ENCODE results near the gene SRD5A3. TPM values are rescaled to one million over a fixed set of nuclear protein-coding genes. Genes with fewer than 3 reads are reported as not detected.
A peak's percentile ranks its signal among the peaks of the same experiment; 100 is the strongest.

The SRD5A3 gene
- total and polyA plus RNA-seq, 9 of the 15 experiments (the other 6 are each of a cell fraction or from before 2014, with no cell fraction given): 2.5 to 37.0 (median 13.3) TPM

DNA sequence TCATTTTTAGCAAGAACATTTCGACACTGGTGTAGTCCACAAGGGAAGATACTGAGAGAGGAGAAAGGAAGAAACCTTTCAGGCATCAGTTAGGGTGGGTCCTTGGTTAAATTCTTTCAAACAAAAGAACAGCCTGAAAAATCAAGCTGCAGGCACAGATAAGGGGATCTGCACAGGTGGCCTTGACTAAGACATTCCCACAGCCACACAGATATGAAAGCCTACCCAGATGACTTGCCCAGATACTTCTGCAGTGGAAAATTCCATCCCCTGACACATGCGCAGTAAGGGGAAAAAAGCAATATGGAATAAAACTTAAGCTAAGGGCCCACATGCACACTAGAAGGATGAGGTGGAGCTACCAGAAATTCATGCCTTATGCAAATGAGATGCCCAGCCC is 40.8 kb downstream of the SRD5A3 start (continued):
- TF ChIP-seq KHSRP (IDR thresholded peaks at IDR 0.05) (peak; percentile 64), ETS1 (conservative IDR thresholded peaks at IDR 0.05; ENCODE audit: control insufficient read depth, low read depth, low read length) (no peak), RB1 (IDR thresholded peaks at IDR 0.05; ENCODE audit: low read depth) (no peak), ZBTB7A (IDR thresholded peaks at IDR 0.05; ENCODE audit: borderline replicate concordance, control insufficient read depth, low read depth, low read length) (no peak), DMBX1 (CRISPR knock-in tag; IDR thresholded peaks at IDR 0.05; ENCODE audit: borderline replicate concordance) (peak; percentile 95), ZNF133 (CRISPR knock-in tag; IDR thresholded peaks at IDR 0.05) (no peak)
- TF ChIP-seq, protein P1, sequence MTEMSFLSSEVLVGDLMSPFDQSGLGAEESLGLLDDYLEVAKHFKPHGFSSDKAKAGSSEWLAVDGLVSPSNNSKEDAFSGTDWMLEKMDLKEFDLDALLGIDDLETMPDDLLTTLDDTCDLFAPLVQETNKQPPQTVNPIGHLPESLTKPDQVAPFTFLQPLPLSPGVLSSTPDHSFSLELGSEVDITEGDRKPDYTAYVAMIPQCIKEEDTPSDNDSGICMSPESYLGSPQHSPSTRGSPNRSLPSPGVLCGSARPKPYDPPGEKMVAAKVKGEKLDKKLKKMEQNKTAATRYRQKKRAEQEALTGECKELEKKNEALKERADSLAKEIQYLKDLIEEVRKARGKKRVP (CRISPR knock-in tag; IDR thresholded peaks at IDR 0.05): 0 out of 2 replicates have a peak, but pooled peaks have one; percentile 51

DNA sequence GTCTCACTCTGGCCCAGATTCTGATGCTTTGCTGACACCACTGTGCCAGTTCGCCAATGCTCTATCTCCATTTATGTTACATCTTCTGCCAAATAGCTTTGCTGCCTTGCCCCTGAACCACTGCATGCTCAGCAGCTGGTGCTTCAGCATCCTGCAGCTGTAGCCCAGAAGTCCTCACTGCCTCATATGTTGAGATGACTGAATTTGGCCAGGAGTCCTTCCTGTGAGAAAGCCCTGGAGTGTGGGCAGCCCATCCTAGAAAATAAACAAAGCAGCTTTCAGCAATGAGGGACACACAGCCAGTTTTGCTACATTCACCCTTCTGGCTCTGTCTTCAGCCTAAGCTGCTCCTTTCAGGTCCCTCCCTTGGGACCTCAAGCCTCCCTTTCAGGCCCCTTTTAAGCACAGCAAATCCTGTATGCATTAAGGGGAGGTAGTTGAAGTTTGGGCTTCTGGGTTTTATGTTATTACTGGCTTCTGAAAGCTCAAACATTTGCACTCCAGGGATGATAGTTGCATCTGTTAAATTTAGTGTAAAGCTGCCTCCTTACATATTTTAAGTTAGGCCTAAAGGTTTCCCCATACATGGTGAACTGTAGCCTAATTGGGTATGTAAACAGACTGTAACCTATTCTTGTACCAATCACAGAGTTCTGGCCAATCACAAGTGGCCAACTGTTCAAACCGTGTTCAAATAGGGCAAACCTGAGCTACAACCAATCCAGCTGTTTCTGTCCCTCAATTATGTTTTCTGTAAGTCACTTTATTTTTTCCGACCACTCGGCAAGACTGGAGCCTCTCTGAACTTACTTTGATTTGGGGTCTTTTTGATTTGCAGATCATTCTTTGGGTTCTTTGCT is 47.6 kb downstream of the SRD5A3 start:
- FAIRE-seq (no peak), DNase-seq (ENCODE audit: extremely low read depth in 1 of 4, low spot score in 3 of 4) (no peak), ATAC-seq (no peak)
- Histone ChIP-seq H2AFZ (ENCODE audit: low read depth, low read length) (peak overlapping the region; percentile 67), H4K20me1 (replicated peaks; ENCODE audit: control insufficient read depth, insufficient read depth, low read length) (peaks cover 20% of the 10 kb centered on the region), H3K27me3 (ENCODE audit: control insufficient read depth in 2 of 2, insufficient read depth in 2 of 2, low read length in 2 of 2) (no peaks in the 10 kb centered on the region), H3K27ac (ENCODE audit: extremely low read depth, low read depth, low read length) (peak overlapping the region; percentile 52; the same call in 2 of the 3 replicates), H3K4me1 (replicated peaks in 1 of 2; ENCODE audit: control insufficient read depth in 2 of 2, insufficient read depth in 2 of 2, low read length in 2 of 2) (peaks cover 16 to 31% of the 10 kb centered on the region in 2 experiments; a peak in 4 of 5 replicates), H3K9me1 (ENCODE audit: control insufficient read depth, insufficient read depth, low read length) (peaks cover 3% of the 10 kb centered on the region), H3K4me3 (no peak overlapping the region), H3K36me3 (ENCODE audit: control insufficient read depth, insufficient read depth, low read length) (peaks cover 18% of the 10 kb centered on the region), H3K4me2 (ENCODE audit: insufficient read depth, low read length) (no peak overlapping the region), H3K79me2 (ENCODE audit: control insufficient read depth, insufficient read depth, low read length) (peaks cover 39% of the 10 kb centered on the region), H3K9ac (ENCODE audit: insufficient read depth in 1 of 2, low read depth in 2 of 2, low read length in 2 of 2) (peak overlapping the region; percentile 3 to 24; a peak in 2 of 4 replicates), H3K9me3 (replicated peaks; ENCODE audit: control insufficient read depth, insufficient read depth, low read depth, low read length) (no peaks in the 10 kb centered on the region)
- in situ Hi-C loops (cut with MboI) (no loop called here), intact Hi-C loops (cut with micrococcal nuclease) (no loop called here)
- ChIA-PET CTCF (ENCODE audit: low intra/inter-chr PET ratio) (no interaction called here), POLR2A (interaction anchor here (0.8 to 3.4 kb wide), 3 partner anchors 7 to 52 kb away, joined by 3 to 23 read pairs (median 4); no protein-coding TSS in a partner anchor)
- no TSS peak for BruUV-seq (replicated peaks)
- 61% methylated on average over 4 of the region's 4 CpGs for WGBS (ENCODE audit: insufficient coverage, low coverage, missing lambda C conversion rate)
- no peak for TF ChIP-seq SREBF1 (IDR thresholded peaks at IDR 0.05; ENCODE audit: borderline replicate concordance, low read depth, low read length)
- no peak for TF ChIP-seq SIRT6 (IDR thresholded peaks at IDR 0.05; ENCODE audit: low read depth, low read length)
- TF ChIP-seq ZEB2 (IDR thresholded peaks at IDR 0.05): no peak
- TF ChIP-seq, protein P2, sequence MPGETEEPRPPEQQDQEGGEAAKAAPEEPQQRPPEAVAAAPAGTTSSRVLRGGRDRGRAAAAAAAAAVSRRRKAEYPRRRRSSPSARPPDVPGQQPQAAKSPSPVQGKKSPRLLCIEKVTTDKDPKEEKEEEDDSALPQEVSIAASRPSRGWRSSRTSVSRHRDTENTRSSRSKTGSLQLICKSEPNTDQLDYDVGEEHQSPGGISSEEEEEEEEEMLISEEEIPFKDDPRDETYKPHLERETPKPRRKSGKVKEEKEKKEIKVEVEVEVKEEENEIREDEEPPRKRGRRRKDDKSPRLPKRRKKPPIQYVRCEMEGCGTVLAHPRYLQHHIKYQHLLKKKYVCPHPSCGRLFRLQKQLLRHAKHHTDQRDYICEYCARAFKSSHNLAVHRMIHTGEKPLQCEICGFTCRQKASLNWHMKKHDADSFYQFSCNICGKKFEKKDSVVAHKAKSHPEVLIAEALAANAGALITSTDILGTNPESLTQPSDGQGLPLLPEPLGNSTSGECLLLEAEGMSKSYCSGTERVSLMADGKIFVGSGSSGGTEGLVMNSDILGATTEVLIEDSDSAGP (CRISPR knock-in tag; IDR thresholded peaks at IDR 0.05): no peak
- no peak for TF ChIP-seq TAF9B (IDR thresholded peaks at IDR 0.05; ENCODE audit: partially characterized antibody)
- no peak for TF ChIP-seq NEUROD1 (IDR thresholded peaks at IDR 0.05; ENCODE audit: borderline replicate concordance, low read depth, low read length, partially characterized antibody)
- no peak for TF ChIP-seq NFXL1 (CRISPR knock-in tag; IDR thresholded peaks at IDR 0.05)
